Eye (tissue), 1 donor: ENCODE data around the gene LYZL4.
A peak's percentile ranks its signal among the peaks of the same experiment; 100 is the strongest.

ENCODE experiments used
- DNase-seq: peaks from one replicate; pipeline ENCODE4 v3.0.0-alpha.2; 2015

LYZL4 gene

GRCh38 chr3:42425736-42426407 lies 15.5 kb upstream of the LYZL4 start:
- DNase-seq, result no peak

GRCh38 chr3:42424911-42425310 lies 14.5 kb upstream of the LYZL4 start:
- DNase-seq, result peak; percentile 25

DNA sequence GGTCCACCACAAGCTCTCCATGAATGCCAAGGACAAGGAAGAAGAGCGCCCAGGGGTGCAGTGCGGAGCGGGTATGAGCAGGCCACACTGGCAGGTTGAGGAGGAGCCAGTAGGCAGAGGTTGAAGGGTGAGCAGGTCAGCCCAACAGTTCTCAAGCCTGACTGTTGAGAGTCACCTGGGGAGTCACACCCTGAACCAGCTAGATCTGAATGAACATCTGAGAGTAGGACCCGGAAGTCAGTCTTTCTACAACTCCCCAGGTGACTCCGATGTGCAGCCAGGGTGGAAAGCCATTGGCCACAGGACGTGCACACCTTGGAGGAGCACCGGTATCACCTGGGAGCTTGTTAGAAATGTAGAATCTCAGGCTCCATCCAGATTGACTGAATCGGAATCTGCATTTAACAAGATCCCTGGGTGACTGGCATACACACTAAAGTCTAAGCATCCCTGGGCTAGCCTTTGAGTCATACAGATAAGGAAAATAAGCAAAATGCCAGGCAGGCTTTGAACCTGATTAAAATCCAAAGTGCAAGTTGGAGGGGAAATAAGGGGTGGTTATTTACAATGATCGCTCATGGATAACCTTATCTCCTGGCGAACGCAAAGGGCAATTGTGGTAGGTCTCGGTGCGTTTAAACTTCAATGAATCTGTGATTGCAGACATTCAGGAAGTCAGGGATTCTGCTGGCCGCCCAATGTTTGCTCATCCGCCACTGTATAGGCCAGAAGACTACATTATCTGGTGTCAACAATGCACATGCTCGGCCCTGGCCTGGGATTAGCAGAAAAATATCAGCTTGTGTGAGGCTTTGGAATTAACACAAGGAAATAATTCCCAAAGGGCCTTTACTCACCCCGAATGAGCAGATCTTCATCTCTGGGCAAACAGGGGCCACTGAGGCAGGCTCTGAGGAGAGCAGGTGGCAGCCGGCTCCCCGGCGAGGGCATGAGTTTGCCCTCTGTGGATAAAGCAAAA lies 11.7 kb upstream of the LYZL4 start:
- DNase-seq, result no peak

GRCh38 chr3:42419563-42419962 lies 9.2 kb upstream of the LYZL4 start:
- DNase-seq, result no peak

DNA sequence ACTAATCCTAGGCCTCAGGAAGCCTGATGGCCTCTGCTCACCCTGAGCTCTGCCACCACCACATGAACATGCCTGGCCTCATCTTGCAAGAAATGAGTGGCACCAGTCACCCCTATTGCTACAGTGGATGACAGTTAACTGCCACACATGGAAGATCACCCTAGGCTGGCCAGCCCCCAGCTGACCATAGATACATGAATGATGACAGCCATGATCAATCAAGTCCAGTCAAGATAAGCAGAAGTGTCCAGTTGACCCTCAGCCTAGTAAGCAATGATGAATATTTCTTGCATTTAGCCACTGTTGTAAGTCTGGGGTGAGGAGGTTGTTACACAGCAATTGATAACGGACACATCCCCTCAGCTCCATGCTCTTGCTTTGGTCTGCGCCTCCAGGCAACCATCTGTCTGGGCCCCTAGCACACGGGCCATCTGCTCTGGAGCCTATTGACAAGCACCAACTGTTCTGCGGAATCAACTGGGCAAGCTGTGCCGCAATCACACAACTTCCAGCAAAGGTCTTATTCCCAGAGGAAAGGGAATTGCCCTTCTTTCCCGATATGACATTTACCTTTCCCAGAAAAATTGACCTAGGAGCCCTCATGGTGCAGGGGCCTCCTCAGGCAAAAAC lies 2.2 kb upstream of the LYZL4 start:
- no peak for DNase-seq

DNA sequence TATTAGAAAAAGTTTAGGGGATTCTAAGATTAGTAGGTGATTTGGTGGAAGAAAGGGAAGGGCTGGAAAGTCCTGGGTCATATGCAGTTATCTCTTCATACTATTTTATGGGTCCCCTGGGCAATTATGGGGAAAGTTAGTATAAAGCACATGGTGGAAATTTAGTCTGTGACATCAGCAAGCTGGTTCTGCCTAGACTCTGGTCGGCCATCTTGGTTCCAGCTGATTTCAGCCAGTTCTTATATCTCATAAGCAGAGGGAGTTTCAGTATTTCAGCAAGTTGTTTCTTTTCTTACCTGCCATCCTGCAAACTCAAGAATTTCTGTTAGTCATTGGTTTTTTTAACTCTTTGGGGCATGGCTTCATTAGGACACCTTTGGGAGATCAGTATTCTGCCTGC lies 1.0 kb upstream of the LYZL4 start:
- no peak for DNase-seq

DNA sequence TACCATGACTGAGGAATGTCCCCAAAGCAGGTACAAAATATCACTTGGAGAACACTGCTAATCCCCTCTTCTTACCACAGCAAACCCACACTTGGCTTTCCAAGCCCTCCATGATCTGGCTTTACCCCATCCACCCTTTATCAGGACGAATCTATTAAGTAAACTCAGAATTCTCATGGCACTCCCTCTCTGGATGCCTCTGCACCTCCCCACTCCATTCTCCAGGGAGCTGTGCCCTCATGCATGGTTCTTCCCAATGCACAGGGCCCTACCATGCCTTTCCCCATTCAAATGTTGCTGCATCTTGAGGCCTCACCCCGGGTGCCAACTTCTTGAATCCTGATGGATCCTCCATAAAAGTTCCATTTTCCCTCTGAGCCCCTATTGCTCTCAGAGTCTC lies 2.3 kb downstream of the LYZL4 start:
- DNase-seq, result no peak

DNA sequence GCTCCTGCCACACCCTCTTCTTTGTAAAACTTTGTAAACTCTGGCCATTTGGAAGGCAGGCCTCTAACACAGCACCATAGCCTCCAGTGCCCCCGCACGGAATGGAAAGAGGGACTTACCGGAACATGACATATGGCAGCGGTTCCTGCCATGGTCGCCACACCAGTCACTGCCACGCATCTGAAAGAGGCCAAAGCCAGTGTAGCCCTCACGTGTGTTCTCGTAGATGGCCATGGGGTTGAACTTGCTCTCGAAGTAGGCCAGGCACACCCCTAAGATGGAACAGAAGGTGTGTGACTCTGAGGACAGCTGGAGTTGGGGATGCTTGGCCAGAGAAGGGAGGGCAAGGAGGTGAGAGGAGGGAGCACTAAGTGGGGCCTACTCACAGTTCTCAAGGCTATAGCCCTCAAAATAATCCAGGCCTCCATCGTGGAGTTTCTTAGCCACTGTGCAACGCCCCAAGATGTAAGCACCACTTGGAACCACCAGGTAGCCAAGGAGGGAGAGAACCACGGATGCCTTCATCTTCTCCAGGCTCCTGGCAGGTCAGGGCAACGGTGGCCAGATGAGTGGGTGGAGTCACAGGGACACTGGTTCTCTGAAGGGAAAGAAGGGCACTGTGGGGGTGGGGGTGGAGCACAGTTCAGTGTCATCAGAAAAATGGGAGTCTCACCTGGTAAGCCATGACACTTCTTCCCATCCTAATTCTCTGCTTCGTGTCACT lies 3.5 kb downstream of the LYZL4 start:
- DNase-seq, result no peak

- DNase-seq, result no peak
These were observed 4.6 kb downstream of the LYZL4 start for GRCh38 chr3:42405857-42406256.

- DNase-seq, result no peak
These were observed 6.7 kb downstream of the LYZL4 start for GRCh38 chr3:42403737-42404136.

GRCh38 chr3:42402394-42403096 lies 7.9 kb downstream of the LYZL4 start:
- DNase-seq, result no peak

DNA sequence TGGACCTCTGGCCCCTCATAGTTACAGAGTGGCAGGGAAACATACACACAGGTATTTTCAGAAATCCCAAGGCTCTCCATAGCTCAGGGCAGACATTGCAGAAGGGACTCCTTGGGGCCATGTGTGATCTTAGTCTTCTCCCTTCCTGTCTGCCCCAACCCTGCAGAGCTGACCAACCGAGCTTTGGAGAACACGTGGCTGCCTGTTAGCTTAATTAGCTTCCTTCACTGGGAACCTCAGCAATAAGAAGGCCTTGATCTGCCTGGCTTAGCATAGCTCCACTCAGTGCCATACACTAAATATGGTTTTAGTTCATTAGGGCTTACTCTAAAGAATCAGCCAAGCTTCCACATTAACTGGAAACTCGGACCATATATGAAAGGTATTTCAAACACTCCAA lies 12.3 kb downstream of the LYZL4 start:
- peak; percentile 17 for DNase-seq

- DNase-seq, result no peak
These were observed 12.8 kb downstream of the LYZL4 start for GRCh38 chr3:42397644-42398043.

- peak; percentile 26 for DNase-seq
These were observed 15.7 kb downstream of the LYZL4 start for GRCh38 chr3:42394579-42395288.

- peak; percentile 46 for DNase-seq
These were observed 22.4 kb downstream of the LYZL4 start for GRCh38 chr3:42387802-42388651.

DNA sequence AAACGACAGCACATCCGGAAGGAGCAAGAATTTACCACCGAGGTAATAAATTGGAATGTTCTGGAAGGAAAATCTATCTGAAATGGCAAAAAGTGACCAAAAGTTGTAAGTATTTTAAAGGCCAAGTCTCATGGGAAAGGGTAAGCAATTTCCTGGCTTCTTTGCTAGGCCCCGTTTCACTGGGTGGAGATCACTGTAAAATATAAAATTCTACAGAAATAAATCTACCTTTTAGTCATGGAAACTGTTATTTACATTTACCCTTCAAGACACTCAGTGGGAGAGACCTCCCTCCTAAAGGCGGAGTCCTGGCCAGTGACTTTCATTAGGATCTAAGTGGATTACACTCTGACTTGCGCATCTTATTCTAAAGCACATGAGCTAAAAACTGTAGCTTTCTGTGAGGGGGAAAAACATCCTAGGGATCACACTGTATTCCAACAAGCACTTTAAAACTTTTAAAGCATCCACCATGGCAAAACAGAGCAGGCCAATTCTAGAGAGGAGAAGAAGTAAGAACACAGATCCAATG lies 28.8 kb downstream of the LYZL4 start:
- no peak for DNase-seq

DNA sequence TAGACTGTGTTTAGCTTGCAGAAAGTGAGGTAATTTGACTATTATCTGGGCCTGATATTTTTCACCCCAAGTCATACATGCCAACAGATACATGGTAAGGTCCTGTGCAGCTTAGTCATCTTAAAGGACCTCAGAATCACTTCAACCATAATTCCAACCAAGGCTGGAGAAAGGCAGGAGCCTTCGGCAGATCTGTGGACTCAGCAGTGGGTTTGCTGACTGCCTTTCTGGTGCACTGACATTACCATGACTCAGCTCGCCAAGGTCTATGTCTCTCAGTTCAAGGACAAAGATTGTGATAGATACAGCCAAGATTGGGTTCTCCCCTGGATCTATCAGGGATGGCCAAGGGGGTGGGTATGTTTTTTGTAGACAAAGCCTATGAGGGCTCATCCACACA lies 32.7 kb downstream of the LYZL4 start:
- no peak for DNase-seq

DNA sequence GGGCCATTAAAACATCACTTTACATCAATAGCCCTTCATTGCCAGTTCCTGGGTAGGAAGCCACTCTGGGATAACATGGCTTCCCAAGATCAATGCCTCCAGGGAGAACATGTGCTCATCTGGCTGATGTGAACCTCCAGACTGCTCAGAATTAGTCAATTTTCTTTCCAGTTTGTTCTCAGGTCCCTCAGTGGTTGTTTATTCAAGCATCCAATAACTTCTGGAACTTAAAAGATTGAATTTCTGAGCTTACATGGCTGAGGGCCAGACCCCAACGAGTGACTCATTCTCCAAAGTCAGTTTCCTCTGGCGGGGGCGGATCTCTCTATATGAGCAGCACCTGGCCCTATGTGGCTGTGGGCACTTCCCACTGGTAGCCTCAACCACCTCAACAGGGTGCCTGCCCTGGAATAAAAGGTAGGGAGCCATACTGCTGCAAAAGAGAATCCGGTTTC lies 34.0 kb downstream of the LYZL4 start:
- peak; percentile 25 for DNase-seq

- no peak for DNase-seq
These were observed 35.1 kb downstream of the LYZL4 start for GRCh38 chr3:42375121-42375800.

- no peak for DNase-seq
These were observed 38.6 kb downstream of the LYZL4 start for GRCh38 chr3:42371776-42372175.
